Measurements from ENCODE around the gene ST3GAL5.
"Not testable (repeated sequence)": the region's sequence is repeated elsewhere in the genome, so short reads cannot be mapped to it uniquely, and the experiment has no call there.

The ST3GAL5 gene

DNA sequence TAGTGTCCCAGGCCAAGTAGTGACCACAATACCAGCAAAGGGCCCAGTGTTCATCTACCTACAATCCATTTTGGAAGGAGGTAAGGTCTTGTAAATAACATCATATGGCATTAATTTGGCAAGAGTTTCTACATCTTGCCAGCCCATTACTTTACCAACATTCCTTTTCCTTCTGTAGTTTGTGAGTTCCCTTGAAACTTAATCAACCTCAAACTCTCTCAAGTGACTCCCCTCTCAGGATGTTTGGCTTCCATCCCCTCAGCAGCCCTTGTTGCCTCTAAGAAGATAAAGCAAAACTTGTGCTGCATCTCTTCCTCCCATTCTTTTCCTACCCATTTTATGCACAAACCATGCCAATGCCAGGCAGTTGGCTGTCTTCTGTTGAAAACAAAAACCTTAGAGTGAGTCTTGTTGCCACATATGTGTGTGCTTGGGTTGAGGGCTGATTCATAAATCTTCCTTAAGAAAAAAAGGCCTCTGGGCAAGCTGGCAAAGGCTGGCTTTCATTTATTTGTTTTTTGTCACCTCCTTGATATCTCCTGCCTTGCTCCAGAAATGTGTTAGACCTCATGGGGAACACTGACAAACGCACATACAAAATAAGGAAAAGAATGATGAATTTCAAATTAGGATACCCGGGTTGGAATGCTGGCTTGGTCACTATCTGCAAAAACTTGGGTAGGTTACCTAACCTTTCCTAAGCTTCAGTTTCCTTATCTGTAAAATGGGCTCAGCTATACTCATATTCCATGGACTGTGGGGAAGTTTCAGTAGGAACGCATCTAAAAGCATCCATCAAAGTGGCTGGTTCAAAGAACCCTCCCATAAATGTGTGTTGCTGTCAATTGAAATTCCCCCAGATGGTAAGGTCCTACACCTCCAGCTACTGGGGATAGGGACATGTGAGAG, 29.4 kb upstream of the ST3GAL5 start:
- DNase-seq: no peak

DNA sequence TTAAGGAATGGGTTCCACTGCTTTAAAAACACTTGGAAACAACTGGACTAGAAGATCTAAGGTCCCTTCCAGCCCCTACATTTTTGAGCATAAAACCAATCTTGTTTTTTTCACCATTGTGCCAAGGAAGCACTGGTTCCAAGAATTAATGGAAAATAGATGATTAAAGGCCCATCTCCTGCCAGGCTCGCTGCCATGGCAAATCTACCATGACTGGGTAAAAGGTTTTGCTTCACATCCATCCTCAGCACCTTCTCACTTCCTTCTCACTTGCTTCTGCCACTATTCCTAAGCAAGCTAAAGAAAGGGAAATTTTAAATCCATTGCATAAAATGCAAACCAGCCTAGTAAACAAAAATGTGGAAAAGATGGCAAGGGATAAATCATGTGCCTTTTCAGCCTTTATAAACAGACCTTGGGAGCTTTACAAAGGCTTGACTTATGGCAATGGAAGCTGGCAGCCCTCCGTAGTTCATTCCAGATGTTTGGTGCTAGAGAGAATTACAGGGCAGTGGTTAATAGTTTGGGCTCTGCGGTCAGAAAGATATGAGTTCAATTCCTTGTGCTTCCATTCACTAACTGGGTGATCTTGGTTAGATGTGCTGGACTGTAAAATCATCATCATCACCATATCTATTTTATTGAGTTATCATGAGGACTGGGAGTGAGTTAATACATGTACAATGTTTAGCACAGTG, 27.0 kb upstream of the ST3GAL5 start:
- no peak for DNase-seq

DNA sequence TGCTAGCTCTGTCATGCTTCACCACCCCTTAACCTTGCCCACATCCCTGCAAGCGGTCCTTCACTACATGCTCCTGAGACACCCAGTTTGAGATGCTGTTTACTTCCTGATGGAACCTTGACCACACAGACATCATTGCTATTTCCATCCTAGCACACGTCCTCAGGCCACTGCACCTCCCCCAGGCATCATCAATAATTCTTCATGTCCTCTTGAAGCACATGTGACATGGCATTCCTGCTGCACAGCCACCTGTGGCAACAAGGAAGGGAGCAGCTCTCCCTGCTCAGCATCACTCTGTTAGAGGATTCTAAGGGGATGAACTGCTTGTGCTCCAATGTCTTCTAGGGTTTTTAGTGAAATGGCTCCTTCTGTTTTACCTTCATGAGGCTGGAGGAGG, 26.1 kb upstream of the ST3GAL5 start:
- no peak for DNase-seq

DNA sequence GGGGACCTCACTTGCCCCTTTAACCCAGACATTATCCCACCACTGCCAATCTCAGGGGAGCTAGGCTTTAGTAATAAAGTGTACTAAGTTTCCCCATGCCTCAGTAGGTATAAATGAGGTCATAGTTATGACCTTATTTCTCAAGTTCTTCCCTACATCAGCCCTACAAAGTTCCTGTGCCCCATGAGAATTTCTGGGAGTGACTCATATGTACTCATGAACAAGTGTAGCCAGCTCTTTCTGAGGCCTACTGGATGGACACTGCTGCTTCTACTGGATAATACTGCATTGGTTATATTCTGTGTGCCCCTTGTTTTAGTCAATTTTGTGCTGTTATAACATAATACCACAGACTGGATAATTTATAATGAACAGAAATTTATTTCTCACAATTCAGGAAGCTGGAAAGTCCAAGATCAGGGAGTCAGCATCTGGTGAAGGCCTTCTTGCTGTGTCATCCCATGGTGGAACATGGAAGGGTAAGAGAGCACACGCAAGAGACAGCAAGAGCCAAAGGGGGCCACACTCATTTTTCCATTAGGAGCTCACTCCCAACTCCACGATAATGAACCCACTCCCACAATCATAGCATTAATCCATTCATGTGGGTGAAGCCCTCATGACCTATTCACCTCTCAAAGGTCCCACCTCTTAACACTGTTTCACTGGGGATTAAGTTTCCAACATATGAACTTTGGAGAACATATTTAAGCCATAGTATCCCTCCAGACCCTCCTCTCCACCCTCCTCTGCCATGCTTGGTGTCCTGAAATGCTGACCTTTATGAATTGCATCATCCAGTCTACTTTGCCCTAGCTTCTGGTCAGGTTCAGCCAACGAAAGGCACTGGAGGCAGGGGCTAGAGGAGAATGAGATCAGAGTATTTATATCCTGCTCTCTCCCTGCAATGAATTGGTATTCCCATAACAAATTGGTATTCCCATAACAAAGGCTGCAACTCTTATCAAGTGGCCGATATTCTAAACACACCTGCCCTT, 25.4 kb upstream of the ST3GAL5 start:
- no peak for DNase-seq

DNA sequence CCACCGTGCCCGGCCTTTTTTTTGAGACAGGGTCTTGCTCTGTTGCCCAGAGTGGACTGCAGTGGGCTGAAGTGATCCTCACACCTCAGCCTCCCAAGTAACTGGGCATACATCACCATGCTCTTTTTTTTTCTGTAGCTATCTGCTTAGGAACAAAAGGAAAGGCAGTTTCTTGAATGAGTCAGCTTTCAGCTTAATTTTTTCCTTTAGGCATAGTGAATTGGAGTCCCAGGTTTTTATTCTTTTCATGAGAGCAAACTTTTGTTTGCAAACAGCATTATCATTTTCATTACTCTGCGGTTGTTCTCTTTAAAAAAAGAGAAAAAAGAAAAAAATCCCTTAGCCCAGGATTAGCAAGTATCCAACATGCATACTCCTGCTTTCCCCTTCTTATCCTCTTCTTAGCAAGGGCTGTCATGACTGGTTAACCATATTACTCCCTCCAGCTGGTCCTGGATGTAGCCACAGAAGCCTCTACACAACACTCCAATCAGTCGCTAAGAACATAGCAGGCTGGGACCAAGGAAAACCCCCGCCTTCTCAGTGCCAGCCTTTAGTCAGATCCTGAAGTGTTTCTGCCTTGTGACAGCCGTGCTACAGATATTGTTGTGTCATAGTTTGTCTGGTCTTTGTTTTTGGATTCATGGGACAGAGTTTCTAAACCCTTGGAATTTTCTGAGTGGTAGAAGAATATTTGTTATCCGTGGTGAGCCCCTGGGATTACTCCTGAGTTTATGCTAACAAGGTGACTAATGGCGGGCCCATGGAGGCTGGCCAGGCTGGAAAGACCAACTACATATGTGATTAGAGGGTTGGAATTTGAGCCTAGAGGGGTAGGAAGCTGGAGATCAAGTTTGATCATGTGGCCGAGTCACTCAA, 23.3 kb upstream of the ST3GAL5 start:
- DNase-seq: no peak

DNA sequence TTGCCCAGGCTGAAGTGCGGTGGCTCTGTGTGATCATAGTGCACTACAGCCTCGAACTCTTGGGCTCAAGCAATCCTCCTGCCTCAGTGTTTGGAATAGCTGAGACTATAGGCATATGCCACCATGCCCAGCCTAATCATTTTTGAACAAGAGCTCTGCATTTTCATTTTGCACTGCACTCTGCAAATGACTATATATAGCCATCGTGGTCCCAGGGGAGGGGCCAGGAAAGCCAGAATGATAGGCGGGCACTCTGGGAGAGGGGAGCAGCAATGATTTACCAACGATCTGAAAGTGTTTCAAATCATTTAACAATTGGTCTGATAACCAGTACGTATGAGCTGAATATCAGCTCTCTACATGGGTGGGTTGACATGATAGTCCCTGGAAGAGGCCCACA, 22.3 kb upstream of the ST3GAL5 start:
- DNase-seq: no peak

DNA sequence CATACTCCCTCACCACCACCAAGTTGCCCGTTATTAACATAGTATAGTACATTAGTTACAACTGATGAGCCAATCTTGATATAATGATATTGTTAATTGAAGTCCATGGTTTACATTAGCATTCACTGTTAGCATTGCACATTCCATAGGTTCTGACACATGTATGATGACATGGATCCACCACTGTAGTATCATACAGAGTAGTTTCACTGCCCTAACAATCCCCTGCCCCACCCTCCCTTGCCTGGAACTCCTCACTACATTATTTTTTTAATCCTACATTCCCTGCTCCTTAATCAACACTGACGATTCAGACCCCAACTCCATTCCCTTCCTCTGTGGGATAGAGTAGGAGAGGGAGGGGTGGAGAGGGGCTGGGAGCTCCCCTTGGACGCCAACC, 20.2 kb upstream of the ST3GAL5 start:
- no peak for DNase-seq

DNA sequence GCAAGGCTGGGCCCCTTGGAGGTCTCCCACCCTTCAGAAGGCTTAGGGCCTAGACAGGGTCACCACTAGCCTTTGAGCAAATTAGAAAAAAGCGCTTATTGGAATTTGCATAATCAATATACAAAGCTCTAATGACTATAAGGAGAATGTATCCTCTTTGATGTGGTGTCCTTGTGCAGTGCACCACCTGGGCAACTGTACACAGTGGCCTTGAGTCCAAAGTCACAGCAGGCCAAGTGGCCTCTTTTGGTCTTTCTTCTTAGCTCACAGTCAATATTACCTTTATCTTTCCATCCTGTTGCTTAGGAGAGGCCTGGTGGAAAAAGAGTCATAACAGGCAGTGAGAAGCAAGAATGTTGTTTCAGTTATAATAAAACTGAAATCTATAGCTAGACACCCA, 19.7 kb upstream of the ST3GAL5 start:
- DNase-seq: no peak

DNA sequence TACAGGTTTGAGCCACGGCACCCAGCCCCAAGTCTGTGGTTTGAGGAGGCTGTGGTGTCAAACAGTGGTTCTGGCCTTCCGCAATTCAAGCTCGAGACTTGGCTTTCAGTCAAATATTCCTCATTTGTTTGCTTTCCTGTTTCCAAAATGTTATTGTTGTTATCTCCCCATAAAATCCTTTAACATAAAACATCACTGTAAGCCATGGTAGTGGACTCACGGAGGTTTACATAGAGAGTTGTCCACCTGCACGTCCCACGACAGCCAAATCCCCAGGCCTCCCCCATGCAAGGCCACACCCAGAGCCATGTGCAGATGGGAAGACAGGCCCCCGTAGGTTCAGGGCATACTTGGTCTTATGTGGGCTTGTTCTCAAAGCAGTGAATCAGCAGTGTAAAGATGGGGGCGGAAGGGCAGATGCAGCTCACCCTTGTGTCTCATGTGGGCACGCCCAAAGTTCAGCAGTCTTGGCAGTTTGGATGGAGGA, 18.9 kb upstream of the ST3GAL5 start:
- no peak for DNase-seq

DNA sequence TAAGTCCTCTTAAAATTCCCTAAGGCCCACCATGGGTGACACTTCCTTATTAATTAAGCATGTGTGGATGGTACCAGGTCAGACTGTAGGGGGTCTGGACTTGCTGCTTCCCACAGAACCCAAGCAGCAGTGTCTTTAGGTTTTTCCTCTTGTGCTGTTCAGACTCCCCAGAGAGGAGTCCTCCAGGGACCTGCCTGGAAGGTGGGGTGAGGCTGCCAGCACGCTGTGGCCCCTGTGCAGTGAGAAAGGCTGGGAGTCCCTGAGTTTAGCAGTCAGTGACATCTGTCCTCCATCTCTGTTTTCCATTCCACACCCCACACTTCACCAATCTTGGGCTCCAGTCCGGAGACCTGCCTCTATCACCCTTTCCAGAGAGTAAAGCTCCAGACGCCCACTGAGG, 18.0 kb upstream of the ST3GAL5 start:
- DNase-seq: no peak

DNA sequence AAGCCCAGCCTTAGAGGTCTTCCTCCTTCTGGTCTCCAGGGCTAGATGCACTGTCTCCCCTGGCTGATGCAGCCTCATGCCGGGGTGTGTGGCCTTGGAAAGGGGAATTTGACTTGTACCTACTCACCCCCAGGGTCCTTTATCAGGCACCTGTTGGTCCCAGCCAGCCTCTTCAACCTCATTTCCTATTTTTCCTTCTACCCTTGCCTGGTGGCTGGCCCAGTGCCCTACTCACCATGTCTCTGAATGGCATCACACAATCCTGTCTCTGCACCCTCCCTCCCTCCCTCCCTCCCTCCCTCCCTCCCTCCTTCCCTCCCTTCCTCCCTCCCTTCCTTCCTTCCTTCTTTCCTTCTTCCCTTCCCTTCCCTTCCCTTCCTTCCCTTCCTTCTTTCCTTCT, 17.1 kb upstream of the ST3GAL5 start:
- DNase-seq: no peak

DNA sequence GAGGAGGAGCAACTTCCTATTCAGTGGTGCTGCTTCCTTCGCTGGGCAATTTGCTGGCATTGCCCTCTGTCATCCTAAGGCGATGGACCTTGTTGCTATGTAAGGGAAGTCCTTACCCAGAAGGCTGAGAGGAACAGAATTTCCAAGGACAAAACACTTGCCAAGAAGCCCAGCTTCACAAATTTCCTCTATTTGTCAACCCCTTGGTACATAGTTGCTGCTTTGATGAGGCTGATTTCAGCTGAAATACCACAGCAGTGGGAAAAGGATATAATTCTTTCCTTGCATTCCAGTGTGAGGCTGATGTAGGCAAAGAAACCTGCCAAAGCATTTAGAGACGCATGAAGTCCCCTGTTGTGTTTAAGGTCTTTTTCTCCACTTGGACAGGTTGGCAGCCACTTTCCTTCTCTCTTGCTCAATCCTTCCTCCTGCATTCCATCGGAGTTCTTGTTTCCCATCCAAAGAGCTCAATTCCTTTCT, 16.4 kb upstream of the ST3GAL5 start:
- no peak for DNase-seq

DNA sequence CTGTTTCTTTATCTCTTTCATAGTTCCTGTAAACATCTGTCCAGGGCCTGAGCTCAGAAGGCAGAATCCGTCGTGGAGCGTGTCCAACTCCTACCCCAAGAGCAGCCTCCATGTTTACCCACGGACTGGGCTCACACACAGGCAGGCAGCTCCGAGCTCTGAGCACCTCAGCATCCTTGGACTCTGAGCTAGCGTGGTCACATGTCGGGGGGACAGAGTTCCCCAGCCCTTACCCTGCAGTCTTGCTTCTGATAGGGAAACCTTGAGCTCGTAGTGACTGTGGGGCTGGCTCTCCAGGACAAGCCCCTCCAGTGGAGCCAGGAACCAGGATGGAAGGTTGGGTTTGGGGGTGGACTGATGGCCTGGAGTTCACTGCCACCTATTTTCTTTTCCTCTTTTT, 15.1 kb upstream of the ST3GAL5 start:
- DNase-seq: no peak

DNA sequence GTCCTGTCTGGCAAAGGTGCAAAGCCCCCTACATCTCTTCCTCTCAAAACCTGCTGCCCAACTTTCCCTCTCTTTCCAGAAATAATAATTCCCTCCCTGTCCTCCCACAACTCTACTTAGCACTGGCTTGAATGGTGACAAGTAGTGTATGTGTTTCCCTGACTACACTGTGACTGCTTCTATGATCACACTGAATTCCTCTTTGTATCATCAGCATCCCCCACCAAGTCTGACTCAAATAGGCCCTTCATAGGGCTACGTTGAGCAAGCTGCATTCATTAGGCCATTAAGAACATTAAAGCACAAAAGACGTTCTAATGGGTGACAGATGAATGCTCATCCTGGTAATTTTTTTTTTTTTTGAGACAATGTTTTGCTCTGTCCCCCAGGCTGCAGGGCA, 13.7 kb upstream of the ST3GAL5 start:
- DNase-seq: no peak

DNA sequence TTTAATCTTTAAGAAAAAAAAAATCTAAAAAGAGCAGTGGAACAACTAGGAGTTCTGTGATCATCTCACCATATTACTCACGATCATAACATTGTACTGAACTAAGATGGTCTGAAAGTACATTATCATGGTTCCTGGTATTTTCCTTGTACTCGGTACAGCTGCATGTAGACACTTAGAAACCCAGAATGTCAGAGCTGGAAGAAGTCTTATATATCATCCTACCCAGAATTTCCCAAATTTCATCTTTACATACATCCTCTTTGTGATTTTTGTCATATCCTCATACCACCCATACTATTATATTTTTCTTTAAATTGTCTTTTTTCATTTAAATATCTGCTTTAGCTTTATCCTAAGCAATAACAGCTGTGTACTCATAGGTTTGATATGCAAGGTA, 12.4 kb upstream of the ST3GAL5 start:
- DNase-seq: no peak

DNA sequence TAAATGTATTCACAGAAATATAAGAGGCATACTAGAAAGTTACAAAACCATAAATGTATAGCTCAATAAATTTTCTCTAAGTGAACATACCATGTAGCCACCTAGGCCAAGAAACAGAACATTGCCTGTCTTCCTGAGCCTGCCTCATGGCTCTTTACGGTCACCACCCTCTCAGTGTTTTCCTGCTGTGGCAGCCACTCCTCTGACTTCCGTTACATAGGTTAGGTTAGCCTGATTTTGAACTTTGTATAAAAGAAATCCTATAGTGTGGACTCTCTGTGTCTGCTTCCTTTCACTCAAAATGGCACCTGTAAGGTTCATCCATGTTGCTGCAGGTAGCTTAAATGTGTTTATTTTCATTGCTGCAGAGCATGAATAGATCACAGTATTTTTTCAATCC, 11.6 kb upstream of the ST3GAL5 start:
- DNase-seq: no peak

DNA sequence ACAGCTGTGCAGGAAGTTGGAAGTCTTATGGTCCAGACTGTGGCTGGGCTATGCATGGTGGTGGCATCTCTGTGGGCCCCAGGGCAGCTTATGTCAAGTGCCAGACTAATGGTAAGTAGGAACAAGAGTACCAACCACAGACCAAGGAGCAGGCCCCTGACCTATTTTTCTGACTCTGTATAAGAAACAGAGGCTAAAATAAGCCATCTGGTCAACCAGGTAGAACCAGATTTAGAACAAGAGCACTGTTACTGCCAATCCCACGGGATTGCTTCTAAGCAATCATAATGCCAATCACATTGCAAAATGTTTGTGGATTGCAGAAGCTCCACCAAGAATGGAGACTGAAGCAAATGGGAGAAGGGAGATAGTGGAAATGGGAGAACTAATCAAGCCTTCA, 11.1 kb upstream of the ST3GAL5 start:
- DNase-seq: no peak

DNA sequence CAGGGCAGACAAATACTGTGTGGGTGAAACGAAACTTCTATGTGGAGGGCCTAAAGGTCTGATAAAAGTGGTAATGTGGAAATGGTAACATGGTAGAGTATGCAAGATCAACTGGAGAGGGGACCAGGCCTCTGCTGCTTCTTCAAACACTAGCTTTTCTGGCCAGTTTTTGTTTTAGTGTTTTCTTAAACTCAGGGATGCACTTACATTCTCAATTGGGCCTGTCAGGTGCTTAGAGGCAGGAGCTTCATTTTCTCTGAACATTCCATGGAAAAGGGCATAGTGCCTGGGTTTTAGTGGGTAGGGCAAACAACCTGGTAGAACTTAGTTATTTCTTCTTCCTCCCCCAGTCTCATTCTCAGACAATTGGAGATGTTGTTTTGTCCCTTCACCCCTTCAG, 10.5 kb upstream of the ST3GAL5 start:
- DNase-seq: no peak

DNA sequence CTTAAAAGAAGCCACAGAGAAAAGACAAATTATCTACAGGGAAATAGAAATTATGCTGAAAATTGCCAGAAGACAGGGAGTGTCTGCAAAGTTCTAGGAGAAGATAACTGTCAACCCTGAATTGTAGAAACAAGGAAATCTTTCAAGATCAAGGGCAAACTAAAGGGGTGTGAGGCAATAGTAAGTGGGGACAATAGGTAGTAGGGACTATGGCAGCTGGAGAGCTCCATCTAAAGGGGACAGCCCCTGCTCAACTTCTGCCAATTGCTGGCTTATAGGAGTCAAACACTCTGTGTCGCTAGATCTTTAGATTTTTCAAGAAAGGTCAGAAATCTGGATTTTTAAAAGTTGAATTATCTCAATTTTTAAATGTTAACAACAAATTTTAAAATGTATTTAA, 10.1 kb upstream of the ST3GAL5 start:
- no peak for DNase-seq

DNA sequence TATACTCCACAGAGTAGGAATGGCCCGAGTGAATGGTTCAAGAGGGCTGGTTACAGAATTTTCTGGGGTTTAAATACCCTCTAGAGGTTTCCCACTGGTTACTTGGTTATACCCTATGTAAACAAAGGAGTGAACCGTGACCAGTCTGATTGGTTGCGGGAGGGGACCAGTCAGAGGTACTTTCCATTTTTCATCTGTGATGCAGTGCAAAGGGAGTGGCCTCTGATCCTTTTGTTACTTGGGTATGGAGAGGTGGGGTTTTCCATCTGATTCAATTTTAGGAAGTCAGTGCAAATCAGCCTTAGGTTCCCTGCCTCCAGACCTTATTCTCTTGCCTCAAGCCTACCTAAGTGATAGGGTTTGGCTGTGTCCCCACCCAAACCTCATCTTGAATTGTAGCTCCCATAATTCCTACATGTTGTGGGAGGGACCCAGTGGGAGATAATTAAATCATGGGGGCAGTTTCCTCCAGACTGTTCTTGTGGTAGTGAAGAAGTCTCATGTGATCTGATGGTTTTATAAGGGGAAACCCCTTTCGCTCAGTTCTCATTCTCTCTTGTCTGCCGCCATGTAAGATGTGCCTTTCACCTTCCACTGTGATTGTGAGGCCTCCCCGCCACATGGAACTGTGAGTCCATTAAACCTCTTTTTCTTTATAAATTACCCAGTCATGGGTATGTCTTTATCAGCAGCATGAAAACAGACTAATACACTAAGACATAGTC, 5.9 kb upstream of the ST3GAL5 start:
- DNase-seq: not testable (repeated sequence)

All from activated CD4-positive, alpha-beta T cell treated with anti-CD3 and anti-CD28 coated beads, Interleukin-2, amount 50 U/mL, for 1 hour (primary cell).